ENCODE data around the gene NFRKB. TPM values are rescaled to one million over a fixed set of nuclear protein-coding genes. Genes with fewer than 3 reads are reported as not detected.

NFRKB gene
- 66.3 TPM for total RNA-seq

- TF ChIP-seq POLR2A (IDR thresholded peaks at IDR 0.05) (peak in 1 of 2 donors; percentile 23), POLR2AphosphoS5 (IDR thresholded peaks at IDR 0.05; ENCODE audit: insufficient read depth in 1 of 2, low read depth in 1 of 2) (peak in 1 of 2 donors; percentile 78), CTCF (IDR thresholded peaks at IDR 0.05) (no peak)
- DNase-seq (ENCODE audit: extremely low spot score in 2 of 2), result no peak
- Histone ChIP-seq H3K9me3 (no peaks in the 10 kb centered on the region), H3K4me1 (peaks cover 12% of the 10 kb centered on the region), H3K36me3 (peaks cover 0 to 17% of the 10 kb centered on the region in 2 donors), H3K27me3 (no peaks in the 10 kb centered on the region), H3K4me3 (peak within 1 kb of the TSS; percentile 66 to 88), H3K27ac (peak within 1 kb of the TSS; percentile 72)
- intact Hi-C loops (cut with DNase I), result no loop called here
These were observed at the start of gene NFRKB for GRCh38 chr11:129895126-129896041. NFRKB (minus strand) TSS chr11:129895578; CDS start chr11:129892849, 2,729 bp downstream.

- Histone ChIP-seq H3K9me3 (no peaks in the 10 kb centered on the region), H3K36me3 (peaks cover 0 to 18% of the 10 kb centered on the region in 2 donors), H3K4me3 (no peak overlapping the region), H3K27ac (no peak overlapping the region), H3K4me1 (no peaks in the 10 kb centered on the region), H3K27me3 (no peaks in the 10 kb centered on the region)
- TF ChIP-seq POLR2AphosphoS5 (IDR thresholded peaks at IDR 0.05; ENCODE audit: insufficient read depth in 1 of 2, low read depth in 1 of 2) (no peak), CTCF (IDR thresholded peaks at IDR 0.05) (no peak), POLR2A (IDR thresholded peaks at IDR 0.05) (no peak)
- DNase-seq (ENCODE audit: extremely low spot score in 2 of 2), result no peak
- intact Hi-C loops (cut with DNase I), result no loop called here
These were observed 49.3 kb upstream of the NFRKB start for GRCh38 chr11:129944696-129945095.

DNA sequence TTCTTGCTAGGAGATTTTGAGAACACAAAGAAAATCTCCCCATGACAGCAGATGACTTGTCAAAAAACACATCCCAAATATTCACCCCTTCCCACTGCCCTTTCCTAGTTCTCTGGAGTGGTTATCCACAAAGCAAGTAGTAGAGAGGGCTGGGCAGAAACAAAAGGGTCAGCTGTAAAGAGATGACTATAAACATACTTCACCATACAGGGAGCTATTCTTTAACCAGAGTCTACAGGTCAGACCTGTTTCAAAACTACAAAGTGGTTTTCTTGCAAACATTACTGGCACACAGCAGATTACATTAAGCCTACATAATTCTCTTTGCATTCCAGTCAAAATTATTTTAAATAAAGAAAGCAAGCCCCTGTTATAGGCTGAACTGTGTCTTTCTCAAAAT is 47.7 kb upstream of the NFRKB start:
- Histone ChIP-seq H3K27ac (no peak overlapping the region), H3K4me3 (no peak overlapping the region), H3K4me1 (no peaks in the 10 kb centered on the region), H3K9me3 (no peaks in the 10 kb centered on the region), H3K36me3 (peaks cover 0 to 18% of the 10 kb centered on the region in 2 donors), H3K27me3 (no peaks in the 10 kb centered on the region)
- no peak for DNase-seq (ENCODE audit: extremely low spot score in 2 of 2)
- TF ChIP-seq CTCF (IDR thresholded peaks at IDR 0.05), result no peak
- no peak for TF ChIP-seq POLR2A (IDR thresholded peaks at IDR 0.05)
- no peak for TF ChIP-seq POLR2AphosphoS5 (IDR thresholded peaks at IDR 0.05; ENCODE audit: insufficient read depth in 1 of 2, low read depth in 1 of 2)
- intact Hi-C loops (cut with DNase I), result no loop called here

GRCh38 chr11:129939510-129939909 is 44.1 kb upstream of the NFRKB start:
- intact Hi-C loops (cut with DNase I), result no loop called here
- TF ChIP-seq POLR2AphosphoS5 (IDR thresholded peaks at IDR 0.05; ENCODE audit: insufficient read depth in 1 of 2, low read depth in 1 of 2) (no peak), POLR2A (IDR thresholded peaks at IDR 0.05) (no peak), CTCF (IDR thresholded peaks at IDR 0.05) (no peak)
- H3K9me3 ChIP-seq, result no peaks in the 10 kb centered on the region
- H3K27ac ChIP-seq, result no peak overlapping the region
- peaks cover 0 to 19% of the 10 kb centered on the region in 2 donors for H3K36me3 ChIP-seq
- H3K4me3 ChIP-seq, result no peak overlapping the region
- no peak for DNase-seq (ENCODE audit: extremely low spot score in 2 of 2)
- H3K4me1 ChIP-seq, result no peaks in the 10 kb centered on the region
- H3K27me3 ChIP-seq, result no peaks in the 10 kb centered on the region

- H3K36me3 ChIP-seq, result peaks cover 0 to 22% of the 10 kb centered on the region in 2 donors
- no peak for DNase-seq (ENCODE audit: extremely low spot score in 2 of 2)
- intact Hi-C loops (cut with DNase I), result no loop called here
- no peak overlapping the region for H3K4me3 ChIP-seq
- no peaks in the 10 kb centered on the region for H3K9me3 ChIP-seq
- no peak for TF ChIP-seq POLR2AphosphoS5 (IDR thresholded peaks at IDR 0.05; ENCODE audit: insufficient read depth in 1 of 2, low read depth in 1 of 2)
- TF ChIP-seq POLR2A (IDR thresholded peaks at IDR 0.05), result no peak
- no peak for TF ChIP-seq CTCF (IDR thresholded peaks at IDR 0.05)
- H3K27ac ChIP-seq, result no peak overlapping the region
- no peaks in the 10 kb centered on the region for H3K27me3 ChIP-seq
- H3K4me1 ChIP-seq, result no peaks in the 10 kb centered on the region
These were observed 43.4 kb upstream of the NFRKB start for GRCh38 chr11:129938764-129939163.
